Thymus (tissue), 11 donors: ENCODE measurements around the gene BMPR1B. TPM values are rescaled to one million over a fixed set of nuclear protein-coding genes. Genes with fewer than 3 reads are reported as not detected.

Source experiments
- DNase-seq, 9 donors: peaks; one replicate each; pipeline ENCODE4 v3.0.0-alpha.2; 2013; ENCODE audit warnings: low spot score in 9 of 9, low read depth in 6 of 9, missing footprints in 1 of 9
- H3K27ac ChIP-seq, 2 donors: one replicate each; pipeline ENCODE4 v1.5.1; 2013; ENCODE audit warnings: control low read depth in 1 of 2, low read depth in 1 of 2, low read length in 1 of 2, mild to moderate bottlenecking in 1 of 2, moderate library complexity in 1 of 2
- H3K27me3 ChIP-seq, 2 donors: one replicate each; pipeline ENCODE4 v1.5.1; 2013; ENCODE audit warnings: low read length in 1 of 2; ENCODE audit not compliant: control insufficient read depth in 2 of 2, insufficient read depth in 1 of 2
- H3K36me3 ChIP-seq, 2 donors: one replicate each; pipeline ENCODE4 v1.5.1; 2013; ENCODE audit warnings: low read length in 1 of 2, mild to moderate bottlenecking in 1 of 2, moderate library complexity in 1 of 2; ENCODE audit not compliant: control insufficient read depth in 2 of 2, insufficient read depth in 2 of 2
- H3K4me1 ChIP-seq, 2 donors: one replicate each; pipeline ENCODE4 v1.5.1; 2013; ENCODE audit warnings: low read length in 2 of 2; ENCODE audit not compliant: control insufficient read depth in 2 of 2, insufficient read depth in 2 of 2
- H3K4me3 ChIP-seq, 2 donors: one replicate each; pipeline ENCODE4 v1.5.1; 2013; ENCODE audit warnings: low read length in 2 of 2, control low read depth in 1 of 2, mild to moderate bottlenecking in 1 of 2
- H3K9me3 ChIP-seq, 2 donors: one replicate each; pipeline ENCODE4 v1.5.1; 2013; ENCODE audit warnings: low read length in 1 of 2, mild to moderate bottlenecking in 1 of 2; ENCODE audit not compliant: control insufficient read depth in 2 of 2, insufficient read depth in 1 of 2
- WGBS: extraction: QIAGEN DNeasy Blood & Tissue Kit; methylation state at CpG from one replicate; pipeline ENCODE4 v1.1.7; 2013; 5-methylcytosine and 5-hydroxymethylcytosine counted together
- polyA plus RNA-seq: library from polyadenylated mRNA; stranded (reverse); fragments of 200-250 nt; gene quantifications from one replicate; pipeline ENCODE4 v1.2.3, GENCODE V29; 2013
- total RNA-seq: library from RNA; stranded (reverse); fragments of 120-200 nt; gene quantifications from one replicate; pipeline ENCODE4 v1.2.4, GENCODE V29; 2013
- donor health status: healthy.

BMPR1B gene
- total and polyA plus RNA-seq, 2 donors: 2.2 to 12.5 TPM

- Histone ChIP-seq H3K9me3 (no peaks in the 10 kb centered on the region), H3K4me1 (peaks cover 15 to 16% of the 10 kb centered on the region in 2 donors), H3K27ac (no peak overlapping the region), H3K36me3 (no peaks in the 10 kb centered on the region), H3K27me3 (no peaks in the 10 kb centered on the region), H3K4me3 (no peak overlapping the region)
- no peak for DNase-seq
- 100% methylated on average over 1 of the region's 1 CpG for WGBS
Observed at GRCh38 chr4:95021099-95021498, 263.3 kb downstream of the BMPR1B start.

GRCh38 chr4:95023110-95023509, 265.4 kb downstream of the BMPR1B start:
- no peak for DNase-seq
- H3K4me1 ChIP-seq: peaks cover 4 to 6% of the 10 kb centered on the region in 2 donors
- H3K27me3 ChIP-seq: no peaks in the 10 kb centered on the region
- no peaks in the 10 kb centered on the region for H3K9me3 ChIP-seq
- WGBS: 96% methylated on average over 5 of the region's 5 CpGs
- H3K27ac ChIP-seq: no peak overlapping the region
- no peaks in the 10 kb centered on the region for H3K36me3 ChIP-seq
- no peak overlapping the region for H3K4me3 ChIP-seq

GRCh38 chr4:95027905-95028618, 270.3 kb downstream of the BMPR1B start:
- Histone ChIP-seq H3K27me3 (no peaks in the 10 kb centered on the region), H3K4me1 (no peaks in the 10 kb centered on the region), H3K9me3 (no peaks in the 10 kb centered on the region)

GRCh38 chr4:95038791-95039190, 281.0 kb downstream of the BMPR1B start:
- Histone ChIP-seq H3K36me3 (no peaks in the 10 kb centered on the region), H3K27ac (no peak overlapping the region), H3K4me1 (no peaks in the 10 kb centered on the region), H3K4me3 (no peak overlapping the region), H3K27me3 (no peaks in the 10 kb centered on the region), H3K9me3 (no peaks in the 10 kb centered on the region)
- no peak for DNase-seq
- 97% methylated on average over 4 of the region's 4 CpGs for WGBS

More at GRCh38 chr4:95027905-95028618, 270.3 kb downstream of the BMPR1B start:
- DNase-seq: no peak
- Histone ChIP-seq H3K27ac (no peak overlapping the region), H3K4me3 (no peak overlapping the region), H3K36me3 (no peaks in the 10 kb centered on the region)

- no peaks in the 10 kb centered on the region for H3K36me3 ChIP-seq
- no peaks in the 10 kb centered on the region for H3K9me3 ChIP-seq
- no peaks in the 10 kb centered on the region for H3K4me1 ChIP-seq
- DNase-seq: no peak
- H3K27me3 ChIP-seq: no peaks in the 10 kb centered on the region
- WGBS: 89% methylated on average over 5 of the region's 5 CpGs
- no peak overlapping the region for H3K27ac ChIP-seq
- H3K4me3 ChIP-seq: no peak overlapping the region
Observed at GRCh38 chr4:95044324-95044837, 286.6 kb downstream of the BMPR1B start.

GRCh38 chr4:95045429-95045828, 287.7 kb downstream of the BMPR1B start:
- no peaks in the 10 kb centered on the region for H3K36me3 ChIP-seq
- H3K27ac ChIP-seq: no peak overlapping the region
- 95% methylated on average over 3 of the region's 3 CpGs for WGBS
- DNase-seq: no peak
- no peaks in the 10 kb centered on the region for H3K9me3 ChIP-seq
- H3K4me1 ChIP-seq: no peaks in the 10 kb centered on the region
- no peak overlapping the region for H3K4me3 ChIP-seq
- no peaks in the 10 kb centered on the region for H3K27me3 ChIP-seq

- no peak for DNase-seq
- Histone ChIP-seq H3K27me3 (no peaks in the 10 kb centered on the region), H3K27ac (no peak overlapping the region), H3K4me1 (peaks cover 0 to 5% of the 10 kb centered on the region in 2 donors), H3K4me3 (no peak overlapping the region), H3K9me3 (no peaks in the 10 kb centered on the region), H3K36me3 (no peaks in the 10 kb centered on the region)
- WGBS: 97% methylated on average over 2 of the region's 2 CpGs
Observed at GRCh38 chr4:95048296-95048695, 290.5 kb downstream of the BMPR1B start.

GRCh38 chr4:95049551-95050233, 291.9 kb downstream of the BMPR1B start:
- Histone ChIP-seq H3K27ac (no peak overlapping the region), H3K27me3 (no peaks in the 10 kb centered on the region), H3K4me3 (no peak overlapping the region), H3K9me3 (no peaks in the 10 kb centered on the region), H3K36me3 (no peaks in the 10 kb centered on the region), H3K4me1 (peaks cover 0 to 5% of the 10 kb centered on the region in 2 donors)
- DNase-seq: no peak
- 98% methylated on average over 2 of the region's 2 CpGs for WGBS

- Histone ChIP-seq H3K4me3 (no peak overlapping the region), H3K27ac (no peak overlapping the region), H3K36me3 (no peaks in the 10 kb centered on the region), H3K9me3 (no peaks in the 10 kb centered on the region), H3K27me3 (no peaks in the 10 kb centered on the region), H3K4me1 (peaks cover 0 to 5% of the 10 kb centered on the region in 2 donors)
- no peak for DNase-seq
- 91% methylated on average over 13 of the region's 13 CpGs for WGBS
Observed at GRCh38 chr4:95050980-95051701, 293.4 kb downstream of the BMPR1B start.
